NCI-H82 (cell line): ENCODE measurements around the gene RNF111.
"Not testable (repeated sequence)": the region's sequence is repeated elsewhere in the genome, so short reads cannot be mapped to it uniquely, and the experiment has no call there.

Source experiments
- DNase-seq: peaks from one replicate; lab custom pipeline; 2025; lab: John Stamatoyannopoulos, UW

RNF111 gene

DNA sequence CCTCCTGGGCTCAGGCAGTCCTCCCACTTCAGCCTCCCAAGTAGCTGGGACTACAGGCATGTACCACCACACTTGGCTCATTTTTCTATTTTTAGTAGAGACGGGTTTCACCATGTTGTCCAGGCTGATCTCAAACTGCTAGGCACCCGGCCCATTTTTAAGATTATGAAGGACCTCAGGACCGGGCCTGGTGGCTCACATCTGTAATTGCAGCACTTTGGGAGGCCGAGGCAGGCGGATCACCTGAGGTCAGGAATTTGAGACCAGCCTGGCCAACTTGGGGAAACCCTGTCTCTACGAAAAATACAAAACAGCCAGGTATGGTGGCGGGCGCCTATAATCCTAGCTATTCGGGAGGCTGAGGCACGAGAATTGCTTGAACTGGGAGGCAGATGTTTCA, 12.8 kb downstream of the RNF111 start:
- DNase-seq, result not testable (repeated sequence)

DNA sequence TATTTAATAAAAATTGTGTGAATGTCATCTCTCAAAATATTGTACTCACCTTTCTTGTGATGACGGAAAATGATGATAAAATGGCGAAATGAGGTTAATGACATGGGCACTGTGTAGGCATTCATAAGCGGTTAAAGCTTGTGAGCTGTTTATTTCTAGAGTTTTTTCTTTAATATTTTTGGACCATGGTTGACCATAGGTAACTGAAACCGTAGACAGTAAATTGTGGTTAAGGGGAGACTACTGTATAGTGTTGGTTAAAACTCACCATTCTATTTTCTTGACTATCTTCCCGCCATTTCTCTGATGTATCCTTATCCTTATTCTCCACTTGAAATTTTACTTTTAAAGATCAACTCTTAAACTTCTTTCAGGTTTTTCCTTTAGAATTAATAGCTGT, 14.5 kb downstream of the RNF111 start:
- no peak for DNase-seq

DNA sequence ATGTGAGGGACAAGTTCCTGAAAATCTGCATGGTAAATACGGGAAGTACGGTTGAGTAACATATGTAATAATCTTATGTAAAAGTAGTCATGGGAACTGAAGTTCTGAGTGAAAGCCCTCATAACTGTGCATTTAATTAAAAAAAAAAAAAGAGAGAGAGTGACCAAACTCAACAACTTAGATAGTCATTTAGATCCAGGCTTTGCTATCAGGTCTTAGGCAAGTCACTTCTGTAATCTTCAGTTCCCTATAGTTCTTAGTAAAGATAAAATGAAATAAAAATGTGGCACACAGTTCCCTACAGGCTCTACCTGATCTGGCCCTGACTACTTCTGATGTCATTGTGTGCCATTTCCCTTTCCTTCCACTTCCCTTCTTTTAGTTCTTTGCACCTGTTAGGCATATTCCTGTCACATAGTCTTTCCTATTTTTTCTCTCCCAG, 15.0 kb downstream of the RNF111 start:
- DNase-seq, result no peak

DNA sequence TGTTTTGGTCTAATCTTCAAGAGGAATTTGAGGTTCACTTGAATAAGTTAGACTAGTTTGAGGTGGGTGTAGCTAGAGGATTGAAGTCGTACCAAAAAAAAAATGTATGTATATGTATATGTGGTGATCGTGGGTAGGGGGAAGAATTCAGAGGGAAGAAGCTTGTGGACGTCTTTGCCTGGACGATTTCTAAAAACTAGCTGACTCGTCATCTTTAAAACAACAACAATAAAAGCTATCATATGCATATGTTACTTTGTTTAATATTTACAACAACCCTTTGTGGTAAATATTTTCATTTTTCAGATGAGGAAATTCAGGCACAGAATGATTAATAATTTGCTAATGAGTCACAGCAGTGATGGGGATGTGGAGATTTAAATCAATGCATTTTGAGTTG, 18.1 kb downstream of the RNF111 start:
- DNase-seq, result no peak

DNA sequence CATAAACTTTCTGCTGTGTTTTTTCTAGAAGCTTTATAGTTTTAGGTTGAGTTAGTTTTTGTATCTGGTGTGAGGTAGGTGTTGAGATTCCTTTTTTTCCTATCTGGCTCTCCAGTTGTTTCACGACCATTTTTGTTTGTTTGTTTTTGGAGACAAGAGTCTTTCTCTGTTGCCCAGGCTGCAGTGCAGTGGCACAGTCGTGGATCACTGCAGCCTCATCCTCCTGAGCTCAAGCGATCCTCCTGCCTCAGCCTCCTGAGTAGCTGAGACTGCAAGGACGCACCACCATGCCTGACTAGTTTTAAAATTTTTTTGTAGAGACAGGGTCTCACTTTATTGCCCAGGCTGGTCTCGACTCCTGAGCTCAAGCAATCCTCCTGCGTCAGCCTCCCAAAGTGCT, 20.6 kb downstream of the RNF111 start:
- no peak for DNase-seq

DNA sequence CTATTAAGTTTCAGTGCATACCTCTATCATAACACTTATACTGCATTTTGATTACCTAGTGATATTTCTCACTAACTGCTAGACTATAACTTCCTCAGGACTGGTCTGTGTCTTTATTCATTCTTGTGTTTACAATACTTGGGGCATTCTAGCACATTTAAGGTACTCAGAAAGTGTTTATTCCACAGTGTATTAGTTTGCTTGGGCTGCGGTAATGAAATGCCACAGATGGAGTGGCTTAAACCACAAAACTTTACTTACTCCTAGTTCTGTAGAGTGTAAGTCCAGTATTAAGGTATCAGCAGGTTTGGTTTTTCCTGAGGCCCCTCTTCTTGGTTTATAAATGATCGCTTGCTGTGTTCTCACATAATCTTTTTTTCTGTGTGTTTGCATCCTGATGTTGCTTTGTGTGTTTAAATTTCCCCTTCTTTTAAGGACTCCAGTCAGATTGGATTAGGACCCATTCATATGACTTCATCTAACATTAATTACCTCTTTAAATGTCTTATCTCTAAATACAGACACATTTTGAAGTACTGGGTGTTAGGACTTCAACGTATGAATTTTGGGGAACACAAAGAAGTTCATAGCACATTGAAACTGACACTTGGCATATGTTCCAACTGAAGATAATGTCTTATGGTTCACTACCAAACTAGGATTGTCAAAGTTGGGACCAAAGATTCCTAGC, 23.9 kb downstream of the RNF111 start:
- no peak for DNase-seq

DNA sequence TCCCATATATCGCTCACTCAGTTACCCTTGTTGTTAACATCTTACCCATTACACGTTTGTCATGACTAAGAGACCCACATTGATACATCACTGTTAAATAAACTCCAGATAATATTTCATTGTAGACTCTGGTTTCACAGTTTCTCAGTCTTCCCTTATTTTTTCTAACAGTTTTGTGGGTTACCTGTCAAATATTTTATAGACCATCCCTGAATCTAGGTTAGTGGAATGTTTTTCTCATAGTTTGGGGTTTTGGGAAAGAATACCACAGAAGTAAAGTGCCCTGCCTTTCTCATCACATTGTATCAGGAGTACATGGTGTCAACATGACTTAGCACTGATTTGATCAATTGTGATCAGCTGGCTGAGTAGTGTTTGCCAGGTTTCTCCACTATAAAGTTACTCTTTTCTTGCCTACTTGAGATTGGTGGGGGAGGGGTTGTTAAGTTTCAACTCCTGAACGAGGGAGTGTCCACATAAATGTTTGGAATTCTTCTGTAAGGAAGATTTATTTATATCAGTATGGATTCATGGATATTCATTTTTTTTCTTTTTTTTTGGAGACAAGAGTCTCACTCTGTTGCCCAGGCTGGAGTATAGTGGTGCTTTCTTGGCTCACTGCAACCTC, 25.9 kb downstream of the RNF111 start:
- DNase-seq, result no peak

DNA sequence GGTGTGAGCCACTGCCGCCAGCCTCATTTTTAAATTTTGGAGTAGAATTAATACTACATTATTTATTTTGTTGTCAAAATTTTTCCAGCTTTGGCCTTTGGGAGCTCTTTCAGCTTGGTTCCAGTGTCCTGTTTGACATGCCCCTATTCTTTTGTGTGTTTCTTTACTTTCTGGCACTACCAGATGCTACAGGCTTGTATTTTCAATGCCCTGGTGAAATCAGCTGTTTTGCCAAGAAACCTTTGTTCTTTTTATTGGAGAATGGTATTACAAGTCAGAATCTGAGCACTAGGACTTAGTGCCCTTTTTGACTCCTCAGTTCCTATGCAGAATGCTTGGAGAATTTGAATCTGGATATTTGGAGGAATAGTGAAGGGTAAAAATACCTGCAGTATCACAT, 26.6 kb downstream of the RNF111 start:
- DNase-seq, result no peak

DNA sequence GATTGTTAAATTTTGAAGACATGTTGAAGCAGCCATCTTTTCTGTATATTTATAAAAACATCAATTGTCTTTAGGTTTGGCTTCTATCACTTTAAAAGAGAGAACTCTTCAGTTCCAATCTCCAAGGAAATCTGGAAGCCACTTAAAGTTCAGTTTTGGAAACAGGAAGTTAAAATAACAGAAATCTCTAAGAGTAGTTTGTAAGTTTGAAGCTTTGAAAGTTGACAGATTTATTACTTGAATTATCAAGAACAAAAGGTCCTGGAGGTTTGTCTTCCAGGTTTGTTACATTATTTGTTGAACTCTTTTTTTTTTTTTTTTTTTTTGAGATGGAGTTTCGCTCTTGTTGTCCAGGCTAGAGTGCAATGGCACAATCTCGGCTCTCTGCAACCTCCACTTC, 30.0 kb downstream of the RNF111 start:
- no peak for DNase-seq

DNA sequence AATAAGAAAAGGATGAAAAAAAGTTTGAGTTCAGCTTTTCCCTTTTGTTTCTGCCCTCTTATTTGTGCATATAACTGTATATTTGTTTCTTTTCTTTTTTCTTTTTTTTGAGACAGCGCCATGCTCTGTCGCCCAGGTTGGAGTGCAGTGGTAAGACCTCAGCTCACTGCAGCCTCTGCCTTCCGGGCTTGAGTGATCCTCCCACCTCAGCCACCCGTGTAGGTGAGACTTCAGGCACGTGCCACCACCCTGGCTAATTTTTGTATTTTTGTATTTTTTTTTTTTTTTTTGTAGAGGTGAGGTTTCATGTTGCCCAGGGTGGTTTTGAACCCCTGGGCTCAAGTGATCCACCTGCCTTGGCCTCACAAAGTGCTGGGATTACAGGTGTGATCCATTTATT, 31.4 kb downstream of the RNF111 start:
- DNase-seq, result no peak

DNA sequence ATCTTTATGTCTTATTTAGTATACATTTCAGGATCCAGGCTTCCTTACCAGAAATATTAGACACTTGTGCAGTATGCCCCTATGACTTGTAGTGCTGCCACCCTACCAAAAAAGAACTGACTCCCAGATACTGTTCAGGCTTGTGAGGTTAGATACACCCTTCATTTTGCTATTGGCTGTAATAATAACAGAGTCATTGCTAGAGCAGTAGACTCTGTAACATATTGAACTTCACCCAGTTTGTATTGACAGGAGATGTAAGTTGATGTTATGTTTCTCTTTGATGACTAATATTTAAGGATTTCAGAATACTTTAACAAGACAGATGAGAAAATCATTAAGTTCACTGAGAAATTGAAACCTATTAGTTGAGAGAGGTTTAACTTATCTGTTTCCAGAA, 32.9 kb downstream of the RNF111 start:
- DNase-seq, result no peak

DNA sequence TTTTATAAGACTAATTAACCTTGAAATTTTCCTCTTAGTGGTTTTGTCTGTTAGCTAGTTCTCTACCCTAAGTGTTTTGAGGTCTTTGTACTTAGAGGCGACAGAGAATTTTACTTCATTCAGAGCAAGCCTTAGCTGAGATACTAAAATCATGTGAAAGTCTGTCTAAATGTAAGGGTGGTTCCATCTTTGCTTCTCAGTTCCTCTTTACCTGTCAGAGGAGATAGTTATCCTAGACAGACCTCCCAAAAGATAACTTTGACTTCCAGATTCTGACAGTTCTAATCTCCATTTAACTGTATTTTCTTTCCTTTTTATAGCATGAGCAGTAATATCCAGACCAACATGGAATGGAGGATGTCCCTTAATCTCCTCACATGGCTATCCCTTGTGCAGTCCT, 34.7 kb downstream of the RNF111 start:
- no peak for DNase-seq

DNA sequence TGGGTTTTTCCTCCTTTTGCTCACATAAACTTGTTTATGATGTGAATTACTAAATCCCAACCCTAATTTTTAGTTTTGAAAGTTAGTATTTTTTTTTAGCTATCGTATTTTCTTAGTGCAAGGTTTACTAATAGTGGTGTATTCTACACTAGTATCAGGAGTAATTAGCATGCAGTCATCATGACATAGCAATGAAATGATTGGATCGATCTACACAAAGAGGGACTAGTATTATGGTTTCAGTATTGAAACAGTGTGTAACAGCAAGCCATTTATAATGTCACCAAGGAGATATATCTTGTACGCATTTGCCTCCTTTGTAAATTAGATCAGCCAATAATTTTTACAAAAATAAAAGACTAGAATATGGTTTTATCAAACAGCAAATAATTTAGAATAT, 38.7 kb downstream of the RNF111 start:
- no peak for DNase-seq

DNA sequence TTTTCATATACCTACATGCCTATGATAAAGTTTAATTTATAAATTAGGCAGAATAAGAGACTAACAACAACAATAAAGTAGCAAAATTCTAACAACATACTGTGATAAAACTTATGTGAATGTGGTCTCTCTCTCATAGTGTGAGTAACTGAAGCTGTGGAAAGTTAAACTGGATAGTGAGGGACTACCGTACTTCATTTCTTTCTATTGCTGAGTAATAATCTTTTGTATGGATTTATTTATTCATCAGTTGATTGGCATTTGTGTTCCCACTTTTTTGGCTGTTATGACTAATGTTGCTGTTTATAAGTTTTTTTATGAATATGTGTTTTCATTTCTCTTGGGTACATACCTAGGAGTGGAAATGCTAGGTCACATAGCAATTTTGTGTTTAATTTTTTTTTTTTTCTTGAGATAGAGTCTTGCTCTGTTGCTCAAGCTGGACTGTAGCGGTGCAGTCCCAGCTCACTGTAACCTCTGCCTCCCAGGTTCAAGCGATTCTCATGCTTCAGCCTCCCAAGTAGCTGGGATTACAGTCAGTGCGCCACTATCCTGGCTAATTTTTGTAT, 41.0 kb downstream of the RNF111 start:
- no peak for DNase-seq

DNA sequence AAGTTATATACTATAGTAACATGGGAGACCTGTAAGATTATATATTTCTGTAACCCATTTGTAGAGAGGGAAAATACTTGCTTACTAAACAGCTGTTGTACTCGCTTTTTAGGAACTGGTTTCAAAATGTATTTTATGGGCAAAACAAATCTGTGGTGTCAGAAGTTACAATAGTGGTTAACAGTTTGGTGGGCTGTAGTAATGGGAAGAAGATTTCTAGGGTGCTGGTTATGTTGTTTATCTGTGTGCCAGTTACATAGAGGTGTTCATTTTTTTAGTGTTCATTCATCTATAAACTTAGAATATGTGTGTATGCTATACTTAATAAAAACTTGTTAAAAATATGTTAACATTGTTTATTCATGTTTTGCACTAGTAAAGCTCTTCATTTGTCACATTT, 42.1 kb downstream of the RNF111 start:
- no peak for DNase-seq

DNA sequence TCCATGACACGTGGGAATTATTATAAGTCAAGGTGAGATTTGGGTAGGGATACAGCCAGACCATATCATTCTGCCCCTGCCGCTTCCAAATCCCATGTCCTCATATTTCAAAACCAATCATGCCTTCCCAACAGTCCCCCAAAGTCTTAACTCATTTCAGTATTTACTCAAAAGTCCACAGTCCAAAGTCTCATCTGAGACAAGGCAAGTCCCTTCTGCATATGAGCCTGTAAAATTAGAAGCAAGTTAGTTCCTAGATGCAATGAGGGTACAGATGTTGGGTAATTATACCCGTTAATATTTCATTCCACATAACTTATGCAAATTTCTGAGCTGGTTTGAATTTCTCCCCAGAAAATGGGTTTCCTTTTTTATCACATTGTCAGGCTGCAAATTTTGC, 47.7 kb downstream of the RNF111 start:
- no peak for DNase-seq

DNA sequence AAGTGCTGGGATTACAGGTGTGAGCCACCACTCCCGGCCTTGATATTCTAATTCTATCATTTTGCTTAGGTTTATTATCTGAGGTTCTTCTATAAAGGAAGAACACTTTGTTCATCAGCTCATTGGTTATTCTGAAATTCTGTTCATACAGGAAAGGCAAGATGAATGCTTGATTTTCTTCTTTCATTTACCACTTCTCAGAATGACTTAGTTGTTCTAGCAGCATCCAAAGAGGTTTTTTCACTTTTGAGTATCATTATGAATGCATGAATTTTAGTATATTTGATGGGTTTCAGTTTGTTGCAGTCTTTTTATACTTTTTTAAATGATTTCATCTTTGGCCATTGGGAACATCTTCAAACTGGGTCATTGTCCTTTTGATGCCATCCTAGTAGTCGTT, 51.8 kb downstream of the RNF111 start:
- DNase-seq, result no peak

DNA sequence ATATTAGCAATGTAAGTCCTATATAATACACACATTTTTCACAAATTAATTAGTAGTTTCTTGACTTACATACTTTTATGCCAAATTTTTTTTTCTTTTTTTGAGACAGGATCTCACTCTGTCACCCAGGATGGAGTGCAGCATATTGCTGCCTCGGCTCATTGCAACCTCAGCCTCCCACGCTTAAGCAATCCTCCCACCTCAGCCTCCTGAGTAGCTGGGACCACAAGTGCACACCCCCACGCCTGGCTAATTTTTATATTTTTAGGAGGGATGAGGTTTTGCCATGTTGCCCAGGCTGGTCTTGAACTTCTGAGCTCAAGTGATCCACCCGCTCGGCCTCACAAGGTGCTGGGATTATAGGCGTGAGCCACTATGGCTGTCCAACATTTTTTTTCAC, 54.6 kb downstream of the RNF111 start:
- DNase-seq, result no peak

DNA sequence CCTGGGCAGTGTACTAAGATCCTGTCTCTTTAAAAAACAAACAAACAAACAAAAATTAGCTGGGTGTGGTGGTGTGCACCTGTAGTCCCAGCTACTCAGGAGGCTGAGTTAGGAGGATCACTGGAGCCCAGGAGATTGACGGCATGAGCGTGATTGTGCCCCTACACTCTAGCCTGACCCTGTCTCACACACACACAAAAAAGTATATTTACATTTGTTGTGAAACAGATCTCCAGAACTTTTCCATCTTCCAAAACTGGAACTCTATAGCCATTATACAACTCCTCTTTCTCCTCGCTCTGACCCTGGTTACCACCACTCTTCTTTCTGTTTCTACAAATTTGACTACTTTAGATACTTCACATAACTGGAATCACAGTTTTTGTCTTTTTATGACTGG, 61.4 kb downstream of the RNF111 start:
- no peak for DNase-seq

DNA sequence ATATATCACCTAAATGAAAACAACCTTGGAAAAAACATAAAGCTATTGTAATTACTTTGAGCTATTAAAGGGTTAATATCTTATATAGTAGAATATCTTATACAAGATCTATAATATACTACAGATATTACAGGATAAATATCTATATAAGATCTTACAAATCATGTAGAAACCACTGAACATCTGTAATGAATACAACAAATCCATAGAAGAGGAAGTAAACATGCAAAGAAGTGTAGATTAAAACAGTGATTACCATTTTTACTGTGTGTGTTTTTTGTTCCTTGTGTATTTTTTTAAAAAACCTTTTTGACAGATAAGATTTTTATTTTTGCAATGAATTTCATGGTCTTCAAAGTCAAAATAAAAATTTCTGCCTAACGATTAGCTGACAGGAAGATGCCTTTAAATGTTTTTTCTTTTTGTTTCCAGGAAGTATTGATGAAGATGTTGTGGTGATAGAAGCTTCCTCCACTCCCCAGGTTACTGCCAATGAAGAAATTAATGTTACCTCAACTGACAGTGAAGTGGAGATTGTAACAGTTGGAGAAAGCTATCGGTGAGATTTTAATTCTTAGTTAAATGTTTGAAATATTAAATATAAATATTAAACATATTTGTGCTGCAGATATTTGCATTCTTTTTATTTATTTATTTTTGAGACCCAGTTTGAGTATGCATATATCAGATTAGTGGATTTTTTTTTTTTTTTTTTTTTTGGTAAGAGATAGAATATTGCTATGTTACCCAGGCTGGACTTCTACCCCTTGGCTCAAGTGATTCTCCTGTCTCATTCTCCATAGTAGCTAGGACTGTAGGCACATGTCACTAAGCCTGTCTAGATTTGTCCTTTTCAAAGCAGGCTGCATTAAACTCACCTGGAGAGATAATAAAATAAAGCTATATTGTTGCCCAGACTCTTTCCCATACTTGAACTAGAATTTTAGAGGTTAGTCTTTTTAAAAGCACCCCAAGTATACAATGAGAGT, 64.7 kb downstream of the RNF111 start:
- no peak for DNase-seq

DNA sequence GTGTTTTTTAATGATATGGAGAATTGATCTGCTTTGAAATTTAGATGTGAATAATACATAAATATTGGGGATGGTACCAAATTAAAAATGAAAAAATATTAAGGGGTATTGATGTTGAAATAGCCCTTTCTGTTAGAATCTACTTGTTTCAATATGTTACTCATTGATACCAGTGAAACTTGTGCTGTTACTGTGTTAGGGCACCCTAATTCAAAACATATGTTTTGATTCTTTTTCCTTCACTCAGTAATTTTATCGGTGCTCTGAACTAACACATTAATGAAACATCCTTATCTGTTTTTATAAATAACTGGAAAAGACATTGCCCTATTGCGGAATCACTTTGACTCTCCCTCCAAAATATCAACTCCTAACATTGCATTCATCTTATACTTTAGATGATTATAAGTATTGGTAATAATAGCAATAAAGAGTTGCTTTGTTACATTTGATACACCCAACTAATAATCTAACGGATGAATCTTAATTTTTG, 65.5 kb downstream of the RNF111 start:
- DNase-seq, result no peak

DNA sequence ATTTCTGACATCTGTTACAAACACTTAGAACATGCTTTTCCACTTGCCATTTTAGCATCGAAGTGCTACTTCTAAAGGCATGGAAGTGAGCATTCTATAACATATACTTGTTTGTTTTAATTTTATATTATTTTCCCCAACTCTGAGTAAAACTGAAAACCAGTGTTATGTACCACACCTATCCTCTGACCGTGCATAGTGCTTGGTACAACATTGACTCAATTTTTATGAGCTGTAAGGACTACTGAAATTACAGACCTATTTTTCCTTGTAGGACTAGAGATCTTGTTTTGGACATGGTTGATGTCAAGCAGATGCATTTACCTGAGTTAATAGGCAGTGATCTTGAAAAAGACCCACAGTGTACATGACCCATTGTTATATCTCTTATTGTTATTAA, 66.0 kb downstream of the RNF111 start:
- no peak for DNase-seq
